Activated naive CD4-positive, alpha-beta T cell treated with Interleukin-2 at 50 U/mL for 16 hours (primary cell): Measurements from ENCODE around the gene CABP4.
A peak's percentile ranks its signal among the peaks of the same experiment; 100 is the strongest.

Experiments used
- DNase-seq: peaks from one replicate; pipeline ENCODE4 v3.0.0-alpha.2; 2020

CABP4 gene

DNA sequence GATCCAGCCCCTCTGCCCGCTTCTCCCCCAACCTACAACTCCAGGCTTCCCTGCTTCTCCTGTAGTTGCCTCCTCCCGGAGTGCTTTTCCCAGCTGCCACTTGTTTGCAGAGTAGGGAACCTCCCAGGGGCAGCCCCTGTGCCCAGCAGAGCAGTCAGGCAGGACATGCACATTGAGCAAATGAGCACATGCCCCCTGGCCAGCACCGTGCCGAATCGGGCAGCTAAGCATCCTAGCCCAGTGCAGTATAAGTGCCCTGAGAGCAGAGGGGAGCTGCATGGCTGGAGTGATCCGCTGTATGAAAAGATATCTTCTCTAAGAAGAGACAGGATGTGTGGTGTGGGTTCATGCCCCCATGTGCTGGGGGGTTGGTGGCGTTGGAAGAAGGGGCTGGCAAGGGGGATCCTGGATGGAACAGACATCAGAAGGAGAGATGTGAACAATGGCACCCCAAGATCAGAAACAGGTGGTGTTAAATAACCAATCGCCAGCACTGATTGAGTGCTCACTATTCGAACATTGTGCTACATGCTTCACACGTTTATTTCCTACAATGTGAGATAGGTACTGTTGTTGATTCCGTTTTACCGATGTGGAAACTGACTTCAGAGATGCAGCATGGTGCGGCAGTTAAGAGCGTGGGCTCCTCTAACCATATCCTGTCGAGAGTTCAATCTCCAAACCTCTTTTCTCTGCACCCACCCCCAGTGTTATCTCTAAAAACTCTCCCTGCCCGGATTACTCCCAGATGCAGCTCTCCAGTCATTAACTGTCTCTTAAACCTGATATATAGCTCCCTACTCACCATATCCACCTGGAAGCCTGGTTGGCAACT lies 28.9 kb downstream of the CABP4 start:
- peak; percentile 56 for DNase-seq

- DNase-seq = peak; percentile 70
These were observed 29.7 kb downstream of the CABP4 start for GRCh38 chr11:67484847-67485311.

- peak; percentile 37 for DNase-seq
These were observed 30.8 kb downstream of the CABP4 start for GRCh38 chr11:67485873-67486361.

- DNase-seq = peak; percentile 63
These were observed 31.5 kb downstream of the CABP4 start for GRCh38 chr11:67486481-67487195.

DNA sequence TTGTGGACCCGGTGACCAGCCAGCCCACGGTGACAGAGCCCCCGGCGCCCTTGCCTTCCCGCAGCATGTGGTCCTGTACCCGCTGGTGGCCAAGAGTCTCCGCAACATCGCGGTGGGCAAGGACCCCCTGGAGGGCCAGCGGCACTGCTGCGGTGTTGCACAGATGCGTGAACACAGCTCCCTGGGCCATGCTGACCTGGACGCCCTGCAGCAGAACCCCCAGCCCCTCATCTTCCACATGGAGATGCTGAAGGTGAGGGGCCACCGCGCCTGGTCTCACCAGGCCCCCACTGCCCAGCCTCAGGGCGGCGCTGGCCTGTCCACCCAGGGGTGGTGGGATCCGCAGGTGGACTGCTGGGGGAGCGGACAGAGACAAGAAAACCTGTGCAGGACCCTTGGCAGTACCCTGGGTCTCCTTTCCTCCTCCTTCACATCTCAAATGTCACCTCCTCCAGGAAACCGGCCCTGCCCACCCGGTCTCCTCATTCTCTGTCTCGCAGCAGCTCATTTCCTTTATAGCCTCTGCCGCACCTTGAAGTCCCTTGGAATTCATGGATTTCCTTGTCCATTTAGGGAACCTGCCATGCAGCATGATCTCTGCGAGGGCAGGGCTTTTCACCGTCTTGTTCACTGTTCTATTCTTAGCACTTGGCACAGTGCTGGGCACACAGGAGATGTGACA lies 34.2 kb downstream of the CABP4 start:
- no peak for DNase-seq

- DNase-seq = no peak
These were observed 35.0 kb downstream of the CABP4 start for GRCh38 chr11:67489885-67490726.

DNA sequence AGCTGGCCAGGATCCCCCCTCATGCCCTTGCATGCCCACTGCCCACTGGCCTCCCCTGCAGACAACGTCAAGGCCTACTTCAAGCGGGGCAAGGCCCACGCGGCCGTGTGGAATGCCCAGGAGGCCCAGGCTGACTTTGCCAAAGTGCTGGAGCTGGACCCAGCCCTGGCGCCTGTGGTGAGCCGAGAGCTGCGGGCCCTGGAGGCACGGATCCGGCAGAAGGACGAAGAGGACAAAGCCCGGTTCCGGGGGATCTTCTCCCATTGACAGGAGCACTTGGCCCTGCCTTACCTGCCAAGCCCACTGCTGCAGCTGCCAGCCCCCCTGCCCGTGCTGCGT lies 35.5 kb downstream of the CABP4 start:
- DNase-seq = no peak

DNA sequence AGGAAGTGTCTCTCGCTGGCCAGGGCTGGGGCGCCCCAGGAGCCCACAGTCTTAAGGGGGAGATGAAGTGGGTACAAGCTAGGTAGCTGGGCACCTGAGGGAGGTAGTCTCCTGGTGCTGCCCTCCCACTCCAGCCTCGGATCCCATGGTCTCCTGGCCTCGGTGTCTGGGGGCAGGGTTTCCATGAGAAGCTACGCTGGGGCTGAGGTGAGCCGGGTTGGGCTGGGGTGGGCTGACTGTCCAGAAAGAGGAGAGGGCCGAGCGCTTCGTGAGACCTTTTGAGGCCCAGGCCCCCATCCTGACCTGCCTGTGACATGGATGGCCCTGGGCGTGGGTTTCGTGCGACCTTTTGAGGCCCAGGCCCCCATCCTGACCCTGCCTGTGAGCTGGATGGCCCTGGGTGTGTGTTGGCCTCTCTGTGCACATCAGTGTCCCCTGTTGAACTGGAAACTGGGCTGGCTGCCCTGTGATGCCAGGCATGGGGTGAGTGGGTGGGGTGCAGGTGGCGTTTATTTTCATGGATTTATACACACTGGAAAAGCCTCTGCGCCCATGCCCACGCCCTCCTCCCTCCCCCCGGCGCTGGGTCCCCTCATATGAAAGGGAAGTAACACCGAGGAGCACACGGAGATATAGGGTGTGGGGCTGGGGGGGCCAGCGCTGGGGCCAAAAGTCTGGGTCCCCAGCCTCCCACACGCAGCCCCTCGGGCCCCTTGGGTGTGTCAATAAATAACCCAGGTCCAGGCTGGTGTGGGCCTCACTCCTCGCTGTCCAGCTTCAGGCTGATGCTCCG lies 36.3 kb downstream of the CABP4 start:
- no peak for DNase-seq

DNA sequence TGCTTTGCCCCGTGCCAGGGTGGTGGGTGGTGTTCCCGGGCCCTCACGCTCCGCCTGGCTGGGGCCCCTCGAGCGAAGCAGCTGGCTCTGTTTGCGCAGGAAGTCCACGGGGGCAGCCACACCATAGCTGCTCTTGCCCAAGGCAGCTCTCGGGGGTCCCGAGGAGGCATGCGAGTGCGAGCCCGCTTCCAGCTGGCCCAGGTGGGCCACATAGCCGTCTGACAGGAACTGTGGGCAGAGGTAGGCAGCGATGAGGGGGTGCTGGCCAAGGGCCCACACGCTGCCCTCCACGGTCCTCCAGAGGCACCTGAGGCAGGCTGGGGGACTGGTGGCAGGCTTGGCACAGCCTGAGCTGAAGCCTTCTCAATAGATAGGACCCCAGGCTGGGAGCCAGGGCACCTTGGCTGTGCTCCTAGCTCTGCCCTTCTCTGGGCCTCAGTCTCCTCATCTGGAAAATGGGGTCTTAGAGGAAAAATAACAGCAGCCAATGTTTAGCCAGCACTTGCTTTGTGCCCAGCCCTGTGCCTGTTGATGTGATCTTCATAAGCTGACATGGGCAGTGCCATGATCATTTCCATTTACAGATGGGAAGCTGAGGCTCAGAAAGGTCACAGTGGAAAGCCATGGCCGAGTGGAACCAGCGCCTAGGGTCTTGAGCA lies 37.0 kb downstream of the CABP4 start:
- no peak for DNase-seq

DNA sequence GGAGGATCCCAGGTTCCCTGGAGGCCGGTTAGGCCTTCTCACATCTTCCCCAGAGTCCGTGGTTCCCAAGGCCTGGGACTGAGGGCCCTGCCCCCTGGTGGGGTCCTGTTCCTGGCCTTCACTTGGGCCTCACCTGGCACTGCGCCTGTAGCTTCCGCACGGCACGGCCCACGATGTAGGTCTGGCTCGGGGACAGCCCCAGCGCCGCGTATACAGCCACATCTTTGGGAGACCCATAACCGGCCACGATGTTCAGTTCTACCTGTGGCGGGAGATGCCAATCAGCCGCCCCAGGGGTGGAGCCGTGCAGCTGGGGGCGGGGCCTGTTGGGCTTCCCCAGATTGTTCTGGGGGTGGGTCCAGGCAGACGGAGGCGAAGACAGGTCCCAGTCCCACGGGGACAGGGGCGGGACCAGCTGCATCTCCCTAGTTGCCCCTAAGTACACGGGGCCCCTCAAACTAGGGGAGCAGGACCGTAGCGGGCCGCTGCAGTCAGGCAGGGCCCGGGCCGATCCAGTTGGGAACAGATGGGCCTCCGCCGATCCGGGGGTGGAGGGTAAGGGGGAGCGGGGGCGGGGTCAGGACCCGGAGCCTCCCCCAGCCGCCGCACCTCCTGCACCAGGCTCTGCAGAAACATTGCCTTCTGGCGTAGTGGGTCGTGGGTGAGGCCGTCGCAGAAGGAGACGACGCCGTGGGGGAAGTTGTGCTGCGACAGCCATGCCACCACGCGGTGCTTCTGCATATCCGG lies 37.8 kb downstream of the CABP4 start:
- no peak for DNase-seq

DNA sequence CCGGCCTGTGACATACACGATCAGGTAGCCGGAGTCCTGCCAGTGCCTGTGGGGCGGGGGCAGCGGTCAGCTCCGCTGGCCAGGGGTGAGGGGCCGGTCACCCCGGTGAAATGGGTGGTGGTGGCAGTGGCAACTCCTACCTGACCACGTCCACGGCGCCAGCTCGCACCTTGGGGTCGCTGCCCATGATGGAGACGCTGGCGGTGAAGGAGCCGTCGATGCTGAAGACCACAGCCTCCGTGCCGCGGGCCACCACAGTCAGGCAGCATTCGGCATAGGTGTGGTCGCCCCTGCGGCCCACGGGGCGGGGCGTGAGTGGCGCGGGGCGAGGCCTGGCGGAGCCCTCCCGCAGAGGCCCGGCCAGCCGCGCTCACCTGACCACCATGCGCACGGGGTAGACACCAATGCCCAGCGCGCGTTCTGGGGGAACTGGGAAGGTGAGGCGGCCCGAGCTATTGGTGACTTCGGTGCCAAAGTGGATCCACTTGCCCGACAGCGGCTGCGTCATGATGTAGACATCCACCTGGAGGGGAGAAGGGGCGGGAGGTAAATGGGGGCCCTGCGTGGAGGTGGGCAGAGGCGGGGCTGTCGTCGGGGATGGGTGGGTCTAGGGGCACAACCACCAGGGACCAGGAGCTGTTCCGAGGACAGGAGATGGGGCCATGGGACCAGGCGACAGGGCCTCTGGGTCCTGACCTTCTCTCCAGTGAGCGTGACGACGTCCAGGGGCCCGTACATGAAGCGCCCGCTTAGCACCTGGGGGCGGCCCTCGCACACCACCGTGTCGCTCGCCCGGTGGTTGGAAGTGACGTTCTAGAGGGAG lies 38.6 kb downstream of the CABP4 start:
- no peak for DNase-seq

DNA sequence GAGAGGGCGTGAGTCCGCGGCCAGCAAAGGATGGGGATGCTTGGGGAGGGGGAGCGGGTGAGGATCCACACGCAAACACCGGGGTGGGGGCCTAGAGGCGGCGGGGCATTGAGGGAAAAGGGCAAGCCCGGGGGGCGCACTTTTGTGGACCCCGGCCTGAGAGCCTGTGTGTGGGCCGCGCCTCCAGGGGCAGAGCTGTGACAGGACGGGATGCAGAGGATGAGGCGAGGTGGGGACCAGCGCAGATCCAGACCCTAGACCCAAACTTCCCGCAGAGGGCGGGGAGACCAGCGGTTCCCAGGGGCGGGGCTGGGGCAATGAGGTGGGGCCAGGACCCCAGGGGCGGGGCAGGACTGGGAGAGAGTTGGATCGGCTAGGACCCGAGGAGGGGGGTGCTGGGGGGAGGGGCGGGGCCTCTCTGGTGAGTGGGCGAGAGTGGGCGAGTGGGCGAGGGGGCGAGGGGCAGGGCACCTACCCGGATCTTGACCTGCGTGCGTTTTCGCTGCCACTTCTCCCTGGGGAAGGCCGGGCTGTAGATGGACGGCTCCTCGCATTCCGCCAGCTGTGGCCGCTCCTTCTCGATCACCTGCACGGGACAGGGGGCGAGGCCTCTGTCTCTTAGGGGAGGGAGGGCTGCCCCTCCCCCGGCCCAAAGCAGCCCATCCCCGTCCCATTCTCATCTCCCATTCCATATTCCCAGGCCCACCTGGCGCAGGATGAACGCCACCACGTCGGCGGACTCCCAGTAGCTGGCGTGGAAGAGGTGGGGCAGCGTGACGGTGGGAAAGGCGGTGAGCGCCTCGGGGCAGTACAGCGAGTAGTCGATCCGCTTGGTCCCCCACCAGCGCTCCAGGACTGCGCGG lies 39.4 kb downstream of the CABP4 start:
- no peak for DNase-seq

DNA sequence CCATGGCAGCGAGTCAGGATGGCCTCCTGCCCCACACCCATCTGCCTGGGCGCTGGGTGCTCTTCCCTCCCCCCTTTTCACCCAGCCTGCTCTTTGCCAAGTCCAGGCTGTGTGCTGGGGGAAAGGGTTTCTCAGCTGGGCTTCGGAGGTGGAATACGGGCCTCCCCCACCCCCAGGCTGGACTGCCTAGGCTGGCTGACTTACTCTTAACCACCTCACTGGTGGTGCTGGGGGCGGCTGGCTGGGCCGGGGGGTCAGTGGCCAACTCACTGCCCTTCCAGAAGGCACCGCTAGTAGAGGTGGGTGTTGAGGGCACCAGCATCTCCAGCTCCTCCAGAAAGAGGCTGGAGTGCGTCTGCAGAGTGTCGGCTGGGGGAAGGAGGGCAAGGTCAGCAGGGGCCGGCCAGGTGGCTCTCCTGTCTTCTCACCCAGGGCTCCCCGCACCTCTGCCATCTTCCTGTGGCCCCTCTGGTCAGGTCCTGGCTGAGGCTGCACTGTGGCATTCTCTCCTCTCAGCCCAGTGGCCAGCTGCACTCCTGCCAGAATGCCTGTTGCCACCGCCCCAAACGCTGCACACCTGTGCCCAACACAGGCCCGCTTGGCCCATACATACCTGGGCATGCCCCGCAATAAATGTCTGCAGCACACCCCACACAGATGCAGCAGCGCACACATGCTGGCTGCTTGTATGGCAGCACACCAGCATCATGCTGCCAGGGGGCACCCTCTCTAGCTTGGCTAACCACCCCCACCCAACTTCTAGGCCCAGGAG lies 40.3 kb downstream of the CABP4 start:
- no peak for DNase-seq

DNA sequence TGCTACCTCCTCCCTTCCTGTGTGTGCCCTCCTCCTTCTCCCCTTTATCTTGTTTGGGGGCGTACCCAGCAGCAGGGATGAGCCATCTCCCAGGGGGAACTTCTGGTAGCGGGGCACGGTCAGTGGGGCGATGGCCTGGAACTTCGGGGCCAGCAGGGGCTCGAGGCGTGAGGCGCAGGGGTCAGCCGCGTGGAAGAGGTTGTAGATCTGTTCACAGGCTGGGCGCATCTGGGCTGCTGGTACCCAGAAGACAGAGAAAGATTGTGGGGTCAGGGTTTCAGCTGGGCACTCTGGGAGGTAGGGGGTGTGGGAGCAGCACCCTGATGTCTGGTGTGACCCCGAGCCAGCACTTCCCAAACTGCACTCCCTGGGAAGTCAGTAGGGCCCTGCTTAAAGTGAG lies 41.0 kb downstream of the CABP4 start:
- DNase-seq = no peak

GRCh38 chr11:67497656-67498291 lies 42.6 kb downstream of the CABP4 start:
- no peak for DNase-seq

DNA sequence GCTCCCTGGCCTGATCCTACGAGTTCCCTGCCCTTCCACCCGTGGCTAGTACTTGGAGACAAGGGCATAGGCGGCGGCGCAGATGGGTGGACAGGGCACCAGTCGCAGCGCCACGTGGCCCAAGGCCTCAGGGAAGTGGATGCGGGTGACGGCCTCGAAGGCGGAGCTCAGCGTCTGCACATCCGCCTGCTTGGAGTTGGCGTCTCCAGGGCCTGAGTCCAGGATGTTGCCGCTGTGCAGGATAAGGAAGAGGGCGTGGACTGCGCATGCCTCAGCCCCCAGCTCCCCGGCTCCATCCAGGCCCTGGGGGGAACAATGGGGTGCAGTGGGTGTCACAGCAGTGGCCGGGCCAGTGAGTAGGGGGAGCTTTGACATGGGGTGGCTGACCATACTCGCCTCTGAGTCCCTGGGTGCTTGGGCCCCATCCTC lies 43.4 kb downstream of the CABP4 start:
- no peak for DNase-seq

GRCh38 chr11:67499808-67500483 lies 44.8 kb downstream of the CABP4 start:
- no peak for DNase-seq
